ENCODE data around the gene C14orf39.

The C14orf39 gene

DNA sequence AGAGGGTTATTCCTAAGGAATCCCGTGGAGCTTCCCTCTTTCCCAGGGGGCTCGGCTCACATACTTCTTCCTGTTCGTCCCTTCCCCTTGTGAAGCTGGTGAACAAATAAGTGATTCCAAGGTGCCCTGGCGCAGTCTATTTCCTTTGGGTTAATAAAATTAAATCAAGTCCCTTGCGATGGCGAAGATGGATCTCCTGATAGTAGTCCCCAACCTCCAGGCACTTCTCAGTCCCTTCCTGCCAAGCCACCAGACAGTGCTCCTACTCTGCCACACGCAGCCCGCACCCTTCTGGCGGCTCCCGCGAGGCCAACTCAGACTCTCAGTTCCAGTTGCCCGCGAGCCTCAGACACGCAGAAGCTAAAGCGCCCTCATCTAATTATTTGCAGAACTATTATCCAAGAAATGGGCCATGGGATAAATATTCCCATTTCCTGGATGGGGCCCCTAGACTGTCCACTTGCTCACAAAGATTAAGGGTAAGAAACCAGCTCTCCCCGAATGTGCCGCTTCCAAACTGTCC, 20.7 kb upstream of the C14orf39 start:
- TF ChIP-seq EP300 (IDR thresholded peaks at IDR 0.05; ENCODE audit: borderline replicate concordance): no peak
- TF ChIP-seq MAX (IDR thresholded peaks at IDR 0.05): no peak
- TF ChIP-seq REST (IDR thresholded peaks at IDR 0.05; ENCODE audit: low read depth): no peak
- no peak for TF ChIP-seq NFIC (IDR thresholded peaks at IDR 0.05)
- no peak for TF ChIP-seq TAF1 (IDR thresholded peaks at IDR 0.05; ENCODE audit: low read depth)
- no peak for TF ChIP-seq RAD21 (IDR thresholded peaks at IDR 0.05; ENCODE audit: low read depth)
- TF ChIP-seq YY1 (IDR thresholded peaks at IDR 0.05; ENCODE audit: low read depth): no peak
- no peak for TF ChIP-seq CREB1 (IDR thresholded peaks at IDR 0.05; ENCODE audit: low read depth)
- no peak for TF ChIP-seq USF1 (IDR thresholded peaks at IDR 0.05)
- TF ChIP-seq ZBTB7A (IDR thresholded peaks at IDR 0.05; ENCODE audit: low read depth): no peak

DNA sequence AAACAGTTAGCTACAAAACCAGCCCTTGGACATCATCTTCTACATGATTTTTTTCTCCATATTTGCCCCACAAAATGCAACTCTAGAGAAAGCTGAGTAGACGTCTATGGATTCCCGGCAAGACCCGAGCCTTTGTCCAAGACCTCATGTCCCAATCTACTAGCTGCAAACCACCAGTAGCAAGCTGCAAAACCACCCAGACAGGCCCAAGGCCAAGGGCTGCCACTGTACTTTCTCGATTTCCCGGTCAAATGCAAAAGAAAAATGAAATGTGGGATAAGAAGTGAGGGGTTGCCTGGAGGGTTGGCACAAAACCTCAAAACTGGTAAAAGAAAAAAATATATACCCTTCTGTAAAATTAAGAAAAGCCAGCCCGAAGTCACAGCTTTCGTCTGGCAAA, 20.1 kb upstream of the C14orf39 start:
- no peak for TF ChIP-seq MAX (IDR thresholded peaks at IDR 0.05)
- TF ChIP-seq YY1 (IDR thresholded peaks at IDR 0.05; ENCODE audit: low read depth): no peak
- TF ChIP-seq USF1 (IDR thresholded peaks at IDR 0.05): no peak
- no peak for TF ChIP-seq REST (IDR thresholded peaks at IDR 0.05; ENCODE audit: low read depth)
- no peak for TF ChIP-seq TCF12 (IDR thresholded peaks at IDR 0.05; ENCODE audit: low read depth)
- no peak for TF ChIP-seq TAF1 (IDR thresholded peaks at IDR 0.05; ENCODE audit: low read depth)
- no peak for TF ChIP-seq EP300 (IDR thresholded peaks at IDR 0.05; ENCODE audit: borderline replicate concordance)
- no peak for TF ChIP-seq FOXM1 (IDR thresholded peaks at IDR 0.05; ENCODE audit: borderline replicate concordance, low read depth)
- no peak for TF ChIP-seq CREB1 (IDR thresholded peaks at IDR 0.05; ENCODE audit: low read depth)
- TF ChIP-seq EGR1 (IDR thresholded peaks at IDR 0.05): no peak
- TF ChIP-seq CEBPB (IDR thresholded peaks at IDR 0.05): no peak
- no peak for TF ChIP-seq RAD21 (IDR thresholded peaks at IDR 0.05; ENCODE audit: low read depth)

DNA sequence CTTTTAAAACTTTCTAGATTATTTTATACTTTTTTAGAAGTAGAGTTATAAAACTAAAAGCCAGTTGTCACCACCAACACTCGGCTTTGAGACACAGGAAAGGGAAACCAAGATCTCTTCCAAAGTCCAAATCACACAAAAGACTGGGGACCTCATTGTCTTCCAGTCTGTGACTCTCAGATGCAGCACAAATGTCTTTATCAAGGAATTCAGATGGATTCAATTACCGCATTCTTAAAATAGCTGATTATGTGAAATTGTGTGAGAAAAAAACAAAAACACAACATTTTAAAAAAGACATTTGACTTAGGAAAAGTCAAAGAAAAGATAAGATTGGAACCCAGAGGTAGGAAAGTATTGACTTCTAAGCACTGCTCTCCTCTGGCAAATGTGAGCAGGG, 19.6 kb upstream of the C14orf39 start:
- TF ChIP-seq FOXM1 (IDR thresholded peaks at IDR 0.05; ENCODE audit: borderline replicate concordance, low read depth): no peak
- TF ChIP-seq TEAD4 (IDR thresholded peaks at IDR 0.05): no peak
- no peak for TF ChIP-seq TCF12 (IDR thresholded peaks at IDR 0.05; ENCODE audit: low read depth)
- TF ChIP-seq USF1 (IDR thresholded peaks at IDR 0.05): no peak
- TF ChIP-seq EGR1 (IDR thresholded peaks at IDR 0.05): no peak
- no peak for TF ChIP-seq REST (IDR thresholded peaks at IDR 0.05; ENCODE audit: low read depth)
- TF ChIP-seq EP300 (IDR thresholded peaks at IDR 0.05; ENCODE audit: borderline replicate concordance): no peak
- TF ChIP-seq ZBTB7A (IDR thresholded peaks at IDR 0.05; ENCODE audit: low read depth): no peak
- TF ChIP-seq MAX (IDR thresholded peaks at IDR 0.05): no peak
- TF ChIP-seq RAD21 (IDR thresholded peaks at IDR 0.05; ENCODE audit: low read depth): no peak
- no peak for TF ChIP-seq NFIC (IDR thresholded peaks at IDR 0.05)
- TF ChIP-seq CREB1 (IDR thresholded peaks at IDR 0.05; ENCODE audit: low read depth): no peak
- no peak for TF ChIP-seq CEBPB (IDR thresholded peaks at IDR 0.05)
- TF ChIP-seq TAF1 (IDR thresholded peaks at IDR 0.05; ENCODE audit: low read depth): no peak
- no peak for TF ChIP-seq YY1 (IDR thresholded peaks at IDR 0.05; ENCODE audit: low read depth)

DNA sequence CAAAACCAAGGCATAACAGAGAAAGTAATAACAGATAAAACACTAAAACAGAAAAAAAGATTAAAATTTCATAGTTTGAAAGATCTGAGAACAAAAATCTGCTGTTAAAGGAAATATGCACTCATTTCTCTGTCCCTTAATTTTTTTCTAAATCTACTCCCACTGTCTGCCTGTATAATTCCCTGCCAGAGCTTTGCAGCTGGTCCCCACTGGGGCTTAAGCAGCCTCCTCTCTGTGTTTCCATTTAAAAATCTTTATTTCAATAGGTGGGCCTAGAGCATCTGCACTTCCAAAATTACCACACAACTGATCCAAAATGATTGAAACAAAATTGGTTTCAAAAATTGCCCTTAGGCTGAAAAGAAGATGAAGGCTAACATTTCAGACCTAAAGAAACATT, 16.7 kb upstream of the C14orf39 start:
- TF ChIP-seq CEBPB (IDR thresholded peaks at IDR 0.05) (no peak), NFIC (IDR thresholded peaks at IDR 0.05) (no peak), CREB1 (IDR thresholded peaks at IDR 0.05; ENCODE audit: low read depth) (no peak), MAX (IDR thresholded peaks at IDR 0.05) (no peak)
